Keratinocyte (primary cell): ENCODE data around the gene MDFI.

Source experiments
- EZH2 ChIP-seq: IDR thresholded peaks from one replicate; pipeline ENCODE4 v1.6.1; 2012; ENCODE audit warnings: inconsistent platforms, mild to moderate bottlenecking, low read length, moderate library complexity
- TF ChIP-seq, protein P1 (sequence below), 3 experiments: IDR thresholded peaks in 1 of 3; conservative IDR thresholded peaks in 1 of 3; optimal IDR thresholded peaks in 1 of 3; 2 replicates in 2 of 3; 3 replicates in 1 of 3; pipeline versions ENCODE3 to v1.5.1; 2011; ENCODE audit warnings: low read length in 3 of 3, mild to moderate bottlenecking in 3 of 3, moderate library complexity in 2 of 3, control low read depth in 1 of 3, inconsistent platforms in 1 of 3; ENCODE audit not compliant: insufficient read depth in 2 of 3; ENCODE audit errors: extremely low read depth in 1 of 3

DNA sequence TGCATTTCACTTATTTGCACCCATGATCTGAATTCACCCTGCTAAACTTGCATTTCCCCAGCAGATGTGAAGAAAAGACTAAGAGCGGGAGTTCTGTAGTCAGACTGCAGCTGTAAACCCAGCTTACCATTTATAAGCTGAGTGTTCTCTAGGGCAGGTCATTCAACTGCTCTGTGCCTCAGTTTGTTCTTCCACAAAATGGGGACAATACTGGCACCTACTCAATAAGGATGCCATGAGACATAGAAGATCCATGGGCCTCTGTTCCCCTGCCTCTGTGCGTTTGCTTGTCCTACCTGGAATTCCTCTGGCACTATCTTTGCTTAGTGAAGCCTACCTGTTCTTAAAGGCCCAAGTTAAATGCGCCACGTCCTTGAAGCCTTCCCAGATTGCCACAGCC is 12.2 kb upstream of the MDFI start:
- no peak for TF ChIP-seq EZH2
- TF ChIP-seq, protein P1, sequence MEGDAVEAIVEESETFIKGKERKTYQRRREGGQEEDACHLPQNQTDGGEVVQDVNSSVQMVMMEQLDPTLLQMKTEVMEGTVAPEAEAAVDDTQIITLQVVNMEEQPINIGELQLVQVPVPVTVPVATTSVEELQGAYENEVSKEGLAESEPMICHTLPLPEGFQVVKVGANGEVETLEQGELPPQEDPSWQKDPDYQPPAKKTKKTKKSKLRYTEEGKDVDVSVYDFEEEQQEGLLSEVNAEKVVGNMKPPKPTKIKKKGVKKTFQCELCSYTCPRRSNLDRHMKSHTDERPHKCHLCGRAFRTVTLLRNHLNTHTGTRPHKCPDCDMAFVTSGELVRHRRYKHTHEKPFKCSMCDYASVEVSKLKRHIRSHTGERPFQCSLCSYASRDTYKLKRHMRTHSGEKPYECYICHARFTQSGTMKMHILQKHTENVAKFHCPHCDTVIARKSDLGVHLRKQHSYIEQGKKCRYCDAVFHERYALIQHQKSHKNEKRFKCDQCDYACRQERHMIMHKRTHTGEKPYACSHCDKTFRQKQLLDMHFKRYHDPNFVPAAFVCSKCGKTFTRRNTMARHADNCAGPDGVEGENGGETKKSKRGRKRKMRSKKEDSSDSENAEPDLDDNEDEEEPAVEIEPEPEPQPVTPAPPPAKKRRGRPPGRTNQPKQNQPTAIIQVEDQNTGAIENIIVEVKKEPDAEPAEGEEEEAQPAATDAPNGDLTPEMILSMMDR (optimal IDR thresholded peaks at IDR 0.05 in 1 of 3, IDR thresholded peaks at IDR 0.05 in 1 of 3, conservative IDR thresholded peaks at IDR 0.05 in 1 of 3; ENCODE audit: extremely low read depth in 1 of 3, insufficient read depth in 2 of 3, low read length in 3 of 3): no peak
